Activated CD4-positive, alpha-beta T cell treated with anti-CD3 and anti-CD28 coated beads for 24 hours (primary cell): ENCODE data around the gene TMCC1.
"Not testable (repeated sequence)": the region's sequence is repeated elsewhere in the genome, so short reads cannot be mapped to it uniquely, and the experiment has no call there.

Source experiments
- DNase-seq, 2 donors: peaks; one replicate each; pipeline ENCODE4 v3.0.0-alpha.2; 2020; ENCODE audit warnings: low read depth in 2 of 2

TMCC1 gene

DNA sequence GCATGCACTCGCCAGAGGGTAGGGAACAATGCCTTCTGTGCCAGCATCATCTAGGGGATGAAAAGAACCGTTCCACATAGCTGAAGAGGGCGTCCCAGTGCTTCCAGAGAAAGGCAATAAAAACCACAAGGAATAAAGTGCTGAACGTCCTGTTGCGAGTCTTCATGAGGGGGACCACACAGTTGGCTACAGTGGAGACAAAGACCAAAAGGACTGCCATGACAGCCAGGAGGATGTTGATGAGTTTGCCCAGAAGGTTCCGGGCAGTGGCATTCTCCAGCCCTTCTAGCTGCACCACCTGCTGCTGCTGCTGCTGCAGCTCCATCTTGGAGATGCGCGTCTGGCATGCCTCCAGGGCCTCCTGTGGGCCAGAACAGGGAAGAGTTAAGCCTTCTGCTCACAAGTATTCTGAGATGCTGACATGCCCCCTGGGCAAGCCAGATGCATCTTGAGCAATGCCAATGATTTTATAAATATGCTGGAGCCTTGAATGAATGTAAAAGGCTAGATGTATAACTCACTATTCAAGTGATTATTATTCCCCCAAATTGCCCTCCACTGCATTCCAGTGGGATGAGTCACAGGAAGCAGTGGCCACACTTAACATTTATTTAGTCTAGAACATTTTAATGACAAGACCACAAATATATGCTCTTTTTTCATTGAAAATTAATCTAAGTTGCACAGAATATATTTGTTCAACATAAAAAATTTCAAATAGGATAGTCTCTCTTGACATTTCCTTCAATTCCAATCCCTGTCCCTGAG, 241.9 kb downstream of the TMCC1 start:
- DNase-seq: no peak

DNA sequence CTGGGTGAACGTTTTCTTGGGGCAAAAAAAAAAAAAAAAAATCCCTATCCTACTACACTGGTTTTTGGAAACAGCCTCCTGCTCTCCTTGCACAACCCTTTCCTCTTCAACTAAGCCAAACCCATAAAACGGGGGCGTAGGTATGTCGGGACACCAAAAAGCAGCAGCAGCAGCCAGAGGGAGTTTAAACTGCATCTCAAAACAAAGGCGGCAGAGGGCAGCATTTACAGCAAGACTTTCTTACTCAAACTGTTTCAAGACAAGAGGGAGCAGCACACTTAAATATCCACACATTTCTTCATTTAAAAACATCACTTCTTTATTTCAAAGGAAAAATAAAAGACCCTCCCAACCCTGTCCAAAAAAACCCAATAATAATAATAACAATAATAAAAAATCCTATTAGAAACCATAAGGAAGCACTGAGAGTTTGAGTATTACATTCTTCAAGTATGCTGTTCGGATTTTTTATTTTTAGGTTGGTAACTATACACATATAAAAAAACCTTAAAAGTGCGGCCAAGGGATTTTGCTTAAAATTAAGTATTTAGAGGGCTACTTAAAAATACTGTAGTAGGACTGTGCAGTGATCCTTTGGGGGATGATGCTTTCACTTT, 243.1 kb downstream of the TMCC1 start:
- DNase-seq: peak; percentile 29 to 44

DNA sequence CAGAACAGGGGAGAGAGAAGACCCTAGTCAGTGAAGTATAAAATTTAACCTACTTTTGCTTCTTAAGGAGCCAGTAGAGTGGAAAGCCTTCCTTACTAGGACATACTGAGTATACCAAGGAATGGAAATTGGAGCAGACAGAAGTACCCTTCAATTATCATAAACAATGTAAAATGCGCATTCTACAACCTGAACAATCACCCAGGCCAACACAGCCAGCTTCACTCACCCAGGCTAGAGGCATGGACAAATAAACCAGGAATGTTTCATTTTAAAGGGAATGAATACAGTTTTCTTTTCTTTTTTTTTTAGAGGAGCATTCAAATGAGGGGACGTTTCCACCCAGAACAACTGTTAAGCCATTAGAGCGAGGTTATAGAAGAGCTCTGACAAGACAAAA, 245.1 kb downstream of the TMCC1 start:
- no peak for DNase-seq

DNA sequence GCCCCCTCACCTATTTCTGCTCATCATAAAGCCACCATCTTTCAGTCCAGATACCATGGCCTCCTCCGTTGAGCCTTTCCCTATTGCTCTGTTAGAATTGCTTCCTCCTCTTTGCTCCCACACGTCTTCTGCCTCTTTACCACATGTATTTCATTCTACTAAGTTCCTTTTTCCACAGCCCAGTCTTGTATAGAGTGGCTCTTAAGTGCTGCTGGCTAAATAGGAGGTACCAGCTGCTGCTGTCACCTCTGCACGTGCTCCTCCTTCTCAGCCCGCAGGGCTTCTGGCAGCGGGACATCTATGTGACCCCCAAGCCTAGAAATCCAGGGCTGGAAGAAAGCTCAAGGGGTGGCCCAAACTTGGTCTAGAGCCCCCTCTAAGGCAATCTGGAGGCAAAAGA, 248.2 kb downstream of the TMCC1 start:
- DNase-seq: no peak

DNA sequence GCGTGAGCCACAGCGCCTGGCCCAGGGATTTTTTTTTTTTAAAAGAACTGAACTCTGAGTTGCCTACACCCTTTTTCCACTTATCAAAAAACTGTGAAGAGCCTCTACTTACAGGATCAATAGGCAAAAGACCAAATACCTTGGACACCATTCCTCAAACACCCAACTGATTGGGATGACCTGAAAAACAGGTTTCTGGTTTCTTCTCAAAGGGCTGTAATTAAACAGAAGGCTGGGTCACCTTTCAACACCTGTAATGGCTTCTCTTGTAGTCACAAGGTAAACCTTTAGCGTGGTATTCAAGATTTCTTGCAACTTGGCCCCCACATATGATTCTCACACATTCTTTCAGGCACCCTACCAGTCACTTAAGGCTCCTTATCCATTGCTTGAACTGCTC, 248.7 kb downstream of the TMCC1 start:
- no peak for DNase-seq

DNA sequence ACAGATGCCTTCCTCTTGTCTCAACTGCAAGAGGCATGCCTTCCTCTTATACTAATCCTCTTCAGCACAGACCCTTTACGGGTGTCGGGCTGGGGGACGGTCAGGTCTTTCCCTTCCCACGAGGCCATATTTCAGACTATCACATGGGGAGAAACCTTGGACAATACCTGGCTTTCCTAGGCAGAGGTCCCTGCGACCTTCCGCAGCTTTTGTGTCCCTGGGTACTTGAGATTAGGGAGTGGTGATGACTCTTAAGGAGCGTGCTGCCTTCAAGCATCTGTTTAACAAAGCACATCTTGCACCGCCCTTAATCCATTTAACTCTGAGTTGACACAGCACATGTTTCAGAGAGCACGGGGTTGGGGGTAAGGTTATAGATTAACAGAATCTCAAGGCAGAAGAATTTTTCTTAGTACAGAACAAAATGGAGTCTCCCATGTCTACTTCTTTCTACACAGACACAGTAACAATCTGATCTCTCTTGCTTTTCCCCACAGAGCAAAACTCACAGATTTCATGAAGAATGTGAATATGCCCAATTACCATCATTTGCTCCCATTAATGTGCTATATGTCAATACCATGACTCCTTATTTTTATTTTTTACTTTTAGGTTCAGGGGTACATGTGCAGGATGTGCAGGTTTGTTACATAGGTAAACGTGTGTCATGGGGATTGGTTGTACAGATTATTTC, 251.8 kb downstream of the TMCC1 start:
- not testable (repeated sequence) for DNase-seq

DNA sequence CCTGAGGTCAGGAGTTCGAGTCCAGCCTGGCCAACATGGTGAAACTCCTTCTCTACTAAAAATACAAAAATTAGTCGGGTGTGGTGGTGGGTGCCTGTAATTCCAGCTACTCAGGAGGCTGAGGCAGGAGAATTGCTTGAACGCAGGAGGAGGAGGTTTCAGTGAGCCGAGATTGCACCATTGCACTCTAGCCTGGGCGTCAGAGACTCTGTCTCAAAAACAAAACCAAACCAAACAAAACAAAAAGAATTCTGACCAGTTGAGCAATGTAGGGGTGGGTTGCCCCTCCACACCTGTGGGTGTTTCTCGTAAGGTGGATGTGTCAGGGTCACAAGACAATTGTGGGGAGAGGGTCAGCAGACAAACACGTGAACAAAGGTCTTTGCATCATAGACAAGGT, 252.5 kb downstream of the TMCC1 start:
- DNase-seq: not testable (repeated sequence)

DNA sequence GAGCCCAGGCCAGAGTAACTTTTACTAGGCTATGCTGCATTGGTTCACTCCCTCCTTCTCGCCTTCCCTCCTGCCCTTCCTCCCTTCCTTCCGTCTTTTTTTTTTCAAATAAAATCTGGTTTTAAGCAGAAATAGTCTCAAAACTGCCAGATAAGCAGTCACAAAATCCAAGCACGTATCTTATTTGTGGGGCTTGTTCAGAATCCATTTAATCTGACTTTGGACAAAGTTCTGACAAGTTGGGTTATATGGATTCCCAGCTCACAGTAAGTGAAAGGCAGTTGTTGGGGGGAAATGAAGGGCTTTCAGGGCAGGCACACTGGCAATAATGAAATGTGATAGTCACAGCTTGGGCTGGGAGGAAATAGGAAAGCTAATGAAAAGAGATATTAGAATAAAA, 255.0 kb downstream of the TMCC1 start:
- DNase-seq: no peak

DNA sequence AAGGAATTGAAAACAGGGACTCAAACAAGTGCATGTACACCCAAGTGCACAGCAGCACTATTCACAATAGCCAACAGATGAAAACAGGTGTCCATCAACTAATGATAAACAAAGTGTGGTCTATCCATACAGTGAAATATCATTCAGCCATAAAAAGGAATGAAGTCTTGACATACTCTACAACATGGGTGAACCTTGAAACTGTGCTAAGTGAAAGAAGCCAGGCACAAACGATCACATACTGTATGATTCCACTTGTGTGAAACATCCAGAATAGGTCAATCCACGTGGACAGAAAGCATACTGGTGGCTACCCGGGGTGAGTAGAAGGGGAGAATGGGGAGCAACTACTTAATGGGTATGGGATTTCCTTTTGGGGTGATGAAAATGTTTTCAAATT, 257.4 kb downstream of the TMCC1 start:
- DNase-seq: no peak

DNA sequence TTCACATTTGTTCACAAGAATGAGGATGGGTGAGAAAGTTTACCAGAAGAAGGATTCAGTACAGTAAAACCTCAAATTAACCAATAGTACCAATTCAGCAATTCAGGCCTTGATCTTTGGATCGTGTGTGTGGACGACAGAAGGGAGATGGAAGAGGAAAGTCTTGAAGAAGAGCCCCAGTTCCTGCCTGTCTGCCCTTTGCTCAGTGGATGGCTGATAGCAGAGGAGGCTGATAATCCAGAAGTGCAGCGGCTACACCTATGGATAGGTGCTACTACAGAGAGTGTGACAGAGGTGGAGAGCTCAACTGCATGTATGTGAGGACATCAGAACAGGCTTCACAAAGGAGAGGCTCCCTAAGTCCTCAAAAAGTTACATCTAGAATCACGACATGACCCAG, 257.9 kb downstream of the TMCC1 start:
- no peak for DNase-seq

DNA sequence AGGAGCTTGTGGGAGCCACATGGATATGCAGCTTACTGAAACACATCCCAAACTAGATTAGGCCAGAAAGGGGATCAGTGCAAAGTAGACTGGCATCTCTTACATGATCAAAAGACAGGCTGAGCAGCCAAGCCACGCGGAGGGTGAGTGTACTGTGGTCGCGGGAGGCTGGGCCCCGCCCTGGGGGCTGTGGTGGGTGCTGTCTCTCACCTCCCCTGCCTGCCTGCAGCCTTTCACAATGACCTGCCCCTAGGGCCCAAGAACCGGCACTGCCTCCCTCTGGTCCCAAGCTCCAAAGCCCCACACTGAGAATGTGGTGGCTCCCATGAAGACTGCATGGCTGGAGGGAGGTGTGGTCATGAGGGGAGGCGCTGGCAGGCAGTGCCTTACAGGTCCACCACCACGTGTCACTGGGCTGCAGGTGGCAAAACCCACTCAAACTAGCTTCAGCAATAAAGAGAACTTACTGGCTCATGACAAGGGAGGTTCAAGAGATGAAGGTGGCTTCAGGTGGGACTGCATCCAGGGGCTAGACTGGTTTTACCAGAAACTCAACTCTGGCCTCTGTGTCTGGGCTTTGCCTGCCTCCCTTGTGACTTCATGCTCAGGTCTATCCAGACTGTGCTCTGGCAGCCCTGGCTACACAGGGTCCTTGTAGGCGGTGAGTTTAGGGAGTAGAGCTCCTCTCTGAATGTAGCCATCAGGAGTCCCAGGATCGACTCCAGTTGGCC, 259.6 kb downstream of the TMCC1 start:
- DNase-seq: no peak

DNA sequence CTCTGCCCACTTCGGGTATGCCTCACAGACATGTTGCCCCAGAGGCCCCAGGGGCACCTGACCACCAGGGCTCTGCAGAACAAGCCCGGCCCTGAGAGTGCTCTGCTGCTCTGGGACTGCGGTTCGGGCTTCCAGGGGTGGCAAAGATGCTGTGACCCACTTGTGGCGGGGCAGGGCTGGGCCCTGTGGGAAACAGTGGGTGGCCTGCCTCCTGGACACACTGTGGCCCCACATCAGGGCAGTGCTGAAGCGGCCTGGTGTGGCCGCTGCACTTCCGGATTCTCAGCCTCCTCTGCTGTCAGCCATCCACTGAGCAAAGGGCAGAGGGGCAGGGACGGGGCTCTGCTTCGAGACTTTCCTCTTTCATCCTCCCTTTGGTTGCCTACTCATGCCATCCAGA, 260.5 kb downstream of the TMCC1 start:
- DNase-seq: no peak

DNA sequence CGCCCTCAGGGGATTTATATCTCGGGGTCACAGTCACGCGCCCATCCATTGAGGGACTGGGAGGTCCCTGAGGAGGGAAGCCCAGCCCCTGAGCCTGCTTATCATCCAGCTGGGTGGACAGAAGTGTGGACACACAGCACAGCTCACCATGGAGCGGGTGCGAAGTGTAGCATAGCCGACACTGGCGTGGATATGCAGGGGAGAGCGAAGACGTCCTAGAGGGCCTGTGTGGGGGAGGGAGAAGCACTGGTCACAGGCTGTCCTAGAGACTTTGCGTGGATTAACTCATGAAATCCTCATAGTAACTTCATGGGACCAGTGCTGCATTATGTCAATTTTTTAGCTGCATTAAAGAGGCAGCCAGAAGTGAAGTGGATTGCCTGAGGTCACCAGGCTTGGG, 261.0 kb downstream of the TMCC1 start:
- DNase-seq: no peak

DNA sequence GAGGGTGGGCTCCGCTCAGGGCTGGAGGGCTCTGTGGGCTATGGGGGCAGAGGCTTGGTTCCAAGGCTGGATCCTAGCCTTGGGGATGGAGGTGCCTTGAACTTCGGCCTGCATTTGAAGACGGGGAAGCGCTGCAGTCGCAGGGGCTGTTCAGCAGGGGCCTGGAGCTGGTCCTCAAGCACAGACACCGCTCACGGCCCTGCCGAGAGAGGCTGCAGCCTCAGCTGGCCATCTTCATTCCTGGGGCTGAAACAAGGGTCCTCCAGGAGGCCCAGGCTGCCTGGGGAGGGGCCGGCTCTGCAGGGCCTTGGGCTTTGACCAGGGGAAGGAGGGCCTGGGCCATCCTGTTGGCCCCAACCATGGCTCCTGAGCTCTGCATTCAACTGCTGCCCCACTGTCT, 261.5 kb downstream of the TMCC1 start:
- no peak for DNase-seq

DNA sequence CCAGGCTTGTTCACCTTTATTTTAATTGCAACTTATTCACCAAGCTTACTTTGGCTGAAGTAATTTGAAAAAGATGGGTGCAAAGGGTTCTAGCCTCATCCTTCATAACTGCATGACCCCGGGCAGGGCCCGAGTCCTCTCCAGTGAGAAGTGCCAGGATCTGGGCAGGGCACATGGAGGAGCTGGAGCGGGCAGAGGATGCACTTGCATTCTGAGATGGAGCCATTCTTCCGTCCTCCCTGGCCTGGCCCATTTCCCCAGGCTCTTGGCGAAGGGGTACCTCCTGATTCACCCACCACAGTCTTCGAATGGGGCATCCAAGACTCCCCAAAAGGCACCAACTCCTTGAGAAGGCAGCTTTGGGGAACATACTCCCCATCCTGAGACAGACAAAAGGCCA, 264.5 kb downstream of the TMCC1 start:
- no peak for DNase-seq

DNA sequence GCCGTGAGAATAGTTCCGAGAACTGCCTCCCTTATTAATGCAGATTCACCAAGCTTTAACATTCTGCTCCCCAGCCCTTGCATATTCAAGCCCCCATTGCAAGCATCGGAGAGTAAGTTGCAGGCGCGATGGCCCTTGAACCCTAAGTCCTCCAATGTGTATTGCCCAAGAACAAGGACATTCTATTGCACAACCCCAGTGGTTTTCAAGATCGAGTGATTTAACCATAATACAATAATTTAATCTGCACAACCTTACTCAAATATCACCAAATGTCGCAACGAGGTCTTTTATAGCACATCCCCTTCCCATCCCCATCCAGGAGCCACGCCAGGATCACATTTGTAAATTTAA, 265.4 kb downstream of the TMCC1 start:
- DNase-seq: no peak

DNA sequence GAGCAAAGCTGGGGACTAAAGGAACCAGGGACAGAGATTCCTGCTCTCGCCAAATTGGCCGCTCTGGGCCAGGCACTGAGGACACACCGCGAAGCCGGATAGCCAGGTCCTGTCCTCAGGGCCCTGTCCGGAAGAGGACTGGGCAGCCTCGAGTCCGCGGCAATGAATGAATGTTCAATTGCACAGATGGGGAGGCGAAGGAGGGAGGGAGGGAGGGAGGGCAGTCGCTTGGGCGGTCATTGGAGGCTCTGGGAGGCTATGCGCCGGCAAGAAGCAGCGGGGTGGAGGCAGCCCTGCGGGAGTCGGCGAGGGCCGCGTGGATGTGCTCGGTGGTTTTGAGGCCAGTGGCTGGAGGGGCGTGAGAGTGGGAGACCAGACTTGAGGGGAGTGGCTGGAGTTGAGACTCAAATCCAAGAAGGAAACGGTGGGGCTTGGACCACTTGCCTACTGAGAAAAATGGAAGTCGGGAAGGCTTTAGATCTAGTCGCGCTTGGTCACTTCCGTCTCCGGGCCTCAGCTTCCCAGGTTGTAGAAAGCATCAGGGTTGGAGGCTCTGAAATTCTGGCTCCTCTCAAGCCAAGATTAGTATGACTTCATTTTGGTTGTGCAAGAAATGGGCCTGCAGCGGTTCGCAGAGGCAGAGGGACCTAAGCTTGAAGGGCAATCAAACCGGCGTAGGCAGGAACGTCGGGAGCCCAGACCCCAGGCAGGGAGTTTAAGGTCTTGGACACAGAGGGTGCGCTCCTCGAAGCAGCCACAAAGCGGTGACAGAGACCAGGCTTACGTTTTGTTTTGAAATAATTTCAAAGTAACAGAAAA, 266.0 kb downstream of the TMCC1 start:
- peak; percentile 35 to 43 for DNase-seq

DNA sequence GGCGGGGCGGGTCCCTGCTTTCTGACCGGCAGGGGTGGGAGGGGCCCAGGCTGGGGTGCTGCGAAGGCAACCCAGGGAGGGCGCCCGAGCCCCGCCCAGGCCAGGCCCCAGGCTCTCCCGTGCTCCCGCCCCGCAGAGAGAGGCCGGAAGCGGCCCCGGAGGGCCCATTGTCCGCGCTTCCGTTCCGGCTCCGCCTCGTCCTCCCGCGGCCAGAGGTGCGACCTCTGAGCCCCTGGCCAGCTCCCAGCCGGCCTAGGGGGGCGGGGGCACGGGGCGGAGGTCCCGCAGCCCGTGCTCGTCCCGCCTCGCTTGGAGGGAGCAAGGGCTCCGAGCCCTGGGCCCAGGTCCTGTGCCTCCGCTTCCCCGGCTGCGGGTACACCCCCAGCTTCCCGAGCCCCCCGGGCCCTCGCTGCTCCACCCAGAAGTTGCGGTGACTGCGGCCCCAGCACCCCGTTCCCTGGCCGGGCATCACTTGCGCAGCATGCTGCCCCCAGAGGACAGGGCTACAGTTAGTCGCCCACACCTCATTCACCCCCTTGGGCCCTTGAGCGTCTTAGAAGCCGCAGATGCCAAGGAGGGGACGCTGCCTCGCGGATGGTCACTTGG, 266.7 kb downstream of the TMCC1 start:
- peak; percentile 53 to 75 for DNase-seq

DNA sequence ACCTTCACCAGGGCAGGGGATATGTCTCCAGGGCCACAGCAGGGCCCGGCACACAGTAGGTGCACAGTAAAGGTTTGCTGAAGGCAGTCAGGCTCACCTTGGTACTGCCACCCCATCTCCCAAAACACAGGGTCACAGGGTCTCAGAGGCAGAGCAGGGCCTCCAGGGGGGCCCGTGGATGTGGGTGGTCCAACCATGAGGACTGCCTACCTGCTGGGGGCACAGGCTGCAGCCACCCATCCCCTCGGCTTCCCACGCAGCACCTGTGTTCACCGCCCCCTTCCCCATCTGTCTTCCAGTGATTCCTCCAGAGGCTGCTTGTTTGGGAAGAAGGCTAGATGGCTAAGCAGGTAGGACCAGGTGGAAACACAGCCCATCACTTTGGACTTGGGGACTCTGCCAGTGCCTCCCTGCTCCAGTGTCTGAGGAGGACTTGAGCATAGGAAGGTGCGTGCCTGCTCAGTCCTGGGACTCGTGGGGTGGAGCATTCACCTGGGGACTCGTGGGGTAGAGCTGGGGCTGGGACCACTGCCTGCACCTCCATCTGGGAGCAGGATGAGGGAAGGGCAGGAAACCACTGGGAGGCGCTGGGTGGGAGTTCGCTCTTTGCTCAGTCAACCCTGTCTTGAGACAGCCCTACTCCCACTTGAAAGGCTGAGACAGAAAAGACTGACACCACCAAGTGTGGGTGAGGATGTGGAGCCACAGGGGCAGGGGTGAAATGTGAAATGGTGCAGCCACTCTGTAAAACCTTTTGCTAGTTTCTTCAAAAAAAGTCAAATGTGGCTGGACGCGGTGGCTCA, 268.2 kb downstream of the TMCC1 start:
- DNase-seq: no peak

DNA sequence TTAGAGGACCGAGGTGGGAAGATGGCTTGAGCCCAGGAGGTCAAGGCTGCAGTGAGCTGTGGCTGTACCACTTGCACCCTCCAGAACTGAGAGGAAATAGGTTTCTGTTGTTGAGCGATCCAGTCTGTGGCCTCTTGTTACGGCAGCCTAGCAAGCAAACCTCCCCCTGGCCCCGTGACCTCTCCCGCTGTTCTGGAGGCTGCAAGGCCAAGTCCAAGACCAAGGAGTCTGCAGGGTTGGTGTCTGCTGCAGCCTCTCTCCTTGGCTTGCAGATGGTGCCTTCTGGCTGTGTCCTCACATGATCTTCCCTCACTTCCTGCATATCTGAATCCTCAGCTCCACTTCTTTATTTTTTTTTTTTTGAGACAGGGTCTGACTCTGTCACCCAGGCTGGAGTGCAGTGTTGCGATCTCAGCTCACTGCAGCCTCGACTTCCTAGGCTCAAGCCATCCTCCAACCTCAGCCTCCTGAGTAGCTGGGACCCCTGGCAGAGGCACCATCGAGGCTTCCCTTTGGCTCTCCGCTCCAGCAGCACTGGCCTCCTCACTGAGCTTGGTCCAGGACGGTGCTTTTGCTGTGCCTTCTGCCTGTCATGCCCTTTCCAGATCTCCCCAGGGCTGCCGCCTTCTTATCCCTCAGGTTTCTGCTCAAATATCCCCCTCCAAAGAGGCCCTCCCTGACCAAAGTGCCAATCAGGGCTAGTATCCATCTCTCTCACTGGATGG, 269.0 kb downstream of the TMCC1 start:
- no peak for DNase-seq
